ENCODE data around the gene C2CD3.

C2CD3 gene

GRCh38 chr11:73982595-73982989 is 188.2 kb downstream of the C2CD3 start, which contains the start of gene UCP2:
TSS of gene UCP2 (minus strand) at chr11:73982843. CDS start at chr11:73978378, 4,465 bp downstream.
- DNase-seq (ENCODE audit: low read depth in 3 of 3): peak; percentile 64 to 77 (median 66)

- no peak for DNase-seq (ENCODE audit: low read depth in 3 of 3)
Measured at GRCh38 chr11:73981051-73981805, 189.6 kb downstream of the C2CD3 start.

GRCh38 chr11:73980001-73980961 is 190.5 kb downstream of the C2CD3 start:
- DNase-seq (ENCODE audit: low read depth in 3 of 3): peak in 2 of 3 experiments; percentile 45 to 63

GRCh38 chr11:73978576-73979086 is 192.2 kb downstream of the C2CD3 start:
- DNase-seq (ENCODE audit: low read depth in 3 of 3): no peak

GRCh38 chr11:73977856-73978519 is 192.8 kb downstream of the C2CD3 start:
- no peak for DNase-seq (ENCODE audit: low read depth in 3 of 3)

GRCh38 chr11:73976451-73977151 is 194.2 kb downstream of the C2CD3 start:
- no peak for DNase-seq (ENCODE audit: low read depth in 3 of 3)

- no peak for DNase-seq (ENCODE audit: low read depth in 3 of 3)
Measured at GRCh38 chr11:73975479-73975757, 195.4 kb downstream of the C2CD3 start.

GRCh38 chr11:73974604-73975478 is 196.0 kb downstream of the C2CD3 start:
- DNase-seq (ENCODE audit: low read depth in 3 of 3): no peak

- no peak for DNase-seq (ENCODE audit: low read depth in 3 of 3)
Measured at GRCh38 chr11:73972620-73973449, 198.0 kb downstream of the C2CD3 start.

GRCh38 chr11:73972187-73972586 is 198.6 kb downstream of the C2CD3 start:
- DNase-seq (ENCODE audit: low read depth in 3 of 3): no peak

- no peak for DNase-seq (ENCODE audit: low read depth in 3 of 3)
Measured at GRCh38 chr11:73971175-73971719, 199.6 kb downstream of the C2CD3 start.

- DNase-seq (ENCODE audit: low read depth in 3 of 3): no peak
Measured at GRCh38 chr11:73969991-73970800, 200.6 kb downstream of the C2CD3 start.

GRCh38 chr11:73969091-73969490 is 201.7 kb downstream of the C2CD3 start:
- no peak for DNase-seq (ENCODE audit: low read depth in 3 of 3)

GRCh38 chr11:73968356-73968966 is 202.3 kb downstream of the C2CD3 start:
- no peak for DNase-seq (ENCODE audit: low read depth in 3 of 3)

- DNase-seq (ENCODE audit: low read depth in 3 of 3): no peak
Measured at GRCh38 chr11:73965764-73966121, 205.1 kb downstream of the C2CD3 start.

GRCh38 chr11:73965076-73965763 is 205.6 kb downstream of the C2CD3 start:
- DNase-seq (ENCODE audit: low read depth in 3 of 3): no peak

GRCh38 chr11:73963861-73964260 is 206.9 kb downstream of the C2CD3 start:
- no peak for DNase-seq (ENCODE audit: low read depth in 3 of 3)
